Naive thymus-derived CD4-positive, alpha-beta T cell (primary cell): Measurements from ENCODE around the gene DDX41. TPM values are rescaled to one million over a fixed set of nuclear protein-coding genes. Genes with fewer than 3 reads are reported as not detected.

Experiments used
- ATAC-seq: fragments of 150-1000 bp; cut with Tn5 transposase; 2 replicates; pipeline ENCODE4 v1.10.0; 2021; ENCODE audit warnings: mild to moderate bottlenecking, moderate library complexity
- CTCF ChIA-PET: fragments of 350-600 bp; sonication (Branson Sonifier 250); formaldehyde crosslinking; loops from one replicate; lab custom pipeline; 2021; ENCODE audit warnings: antibody characterized with exemption; lab: Charles Lee
- POLR2A ChIA-PET: fragments of 350-600 bp; sonication (Branson Sonifier 250); formaldehyde crosslinking; loops from one replicate; lab custom pipeline; 2021; ENCODE audit warnings: antibody characterized with exemption, inconsistent platforms; lab: Charles Lee
- DNase-seq, 9 donors: peaks; one replicate each; pipeline versions ENCODE4 v3.0.0 to v3.0.0-alpha.2; 2020 to 2022; ENCODE audit warnings: mixed read lengths in 1 of 9
- H3K27ac ChIP-seq: one replicate; pipeline ENCODE4 v1.7.0; 2013; ENCODE audit warnings: mild to moderate bottlenecking, low read depth, low read length, moderate library complexity
- H3K27me3 ChIP-seq, 2 donors: one replicate each; pipeline ENCODE4 v1.7.0; 2013; ENCODE audit warnings: low read length in 2 of 2, mild to moderate bottlenecking in 2 of 2, moderate library complexity in 2 of 2; ENCODE audit not compliant: control insufficient read depth in 2 of 2, insufficient read depth in 2 of 2
- H3K36me3 ChIP-seq, 3 experiments: 1 replicate in 2 of 3; 2 replicates in 1 of 3; pipeline ENCODE4 v1.7.0; 2013; ENCODE audit warnings: low read length in 3 of 3, mild to moderate bottlenecking in 3 of 3, moderate library complexity in 1 of 3; ENCODE audit not compliant: insufficient read depth in 3 of 3, control insufficient read depth in 2 of 3
- H3K4me1 ChIP-seq, 2 donors: one replicate each; pipeline ENCODE4 v1.7.0; 2013; ENCODE audit warnings: low read length in 2 of 2, mild to moderate bottlenecking in 2 of 2, moderate library complexity in 1 of 2; ENCODE audit not compliant: control insufficient read depth in 2 of 2, insufficient read depth in 2 of 2
- H3K4me3 ChIP-seq: 2 replicates; pipeline ENCODE4 v1.7.0; 2013; ENCODE audit warnings: mild to moderate bottlenecking, low read length
- H3K9me3 ChIP-seq, 3 experiments: 1 replicate in 2 of 3; 2 replicates in 1 of 3; pipeline ENCODE4 v1.7.0; 2013; ENCODE audit warnings: low read length in 3 of 3; ENCODE audit not compliant: control insufficient read depth in 2 of 3
- H3K27ac Mint-ChIP-seq, 9 donors: one replicate each; pipeline ENCODE4 v1.8.0; 2020 to 2022; ENCODE audit warnings: mixed read lengths in 9 of 9, mild to moderate bottlenecking in 8 of 9, moderate library complexity in 5 of 9, inconsistent platforms in 2 of 9
- H3K27me3 Mint-ChIP-seq, 5 donors: one replicate each; pipeline ENCODE4 v1.8.0; 2021 to 2022; ENCODE audit warnings: mixed read lengths in 5 of 5, mild to moderate bottlenecking in 1 of 5
- H3K36me3 Mint-ChIP-seq, 5 donors: one replicate each; pipeline ENCODE4 v1.8.0; 2020 to 2022; ENCODE audit warnings: mixed read lengths in 5 of 5, mild to moderate bottlenecking in 3 of 5, inconsistent platforms in 1 of 5
- H3K4me1 Mint-ChIP-seq, 7 donors: one replicate each; pipeline ENCODE4 v1.8.0; 2020 to 2022; ENCODE audit warnings: mixed read lengths in 7 of 7, mild to moderate bottlenecking in 3 of 7, inconsistent platforms in 1 of 7
- H3K4me3 Mint-ChIP-seq, 10 donors: one replicate each; pipeline ENCODE4 v1.8.0; 2020 to 2022; ENCODE audit warnings: mild to moderate bottlenecking in 10 of 10, mixed read lengths in 10 of 10, moderate library complexity in 6 of 10, inconsistent platforms in 2 of 10
- H3K9me3 Mint-ChIP-seq, 11 donors: one replicate each; pipeline ENCODE4 v1.8.0; 2020 to 2022; ENCODE audit warnings: mixed read lengths in 11 of 11, mild to moderate bottlenecking in 4 of 11, inconsistent platforms in 1 of 11, moderate library complexity in 1 of 11
- intact Hi-C, 2 donors: fragments of 100-400 bp; cut with micrococcal nuclease; formaldehyde crosslinking; loops; one replicate each; pipeline ENCODE4 v1.15.1; 2023
- polyA plus RNA-seq, 2 donors: library from polyadenylated mRNA; unstranded; fragments of 300-500 nt; fragmentation: Illumina TruSeq; gene quantifications; one replicate each; pipeline ENCODE4 v1.2.3, GENCODE V29; 2021
- total RNA-seq, 6 experiments: library from RNA in 5 of 6; stranded (reverse) in 5 of 6; gene quantifications; 1 replicate in 5 of 6; 2 replicates in 1 of 6; pipeline ENCODE4 v1.2.3 and lab custom pipeline; 2021 to 2026

The DDX41 gene
- total and polyA plus RNA-seq, 7 experiments from 2014 or later: 39.2 to 126 (median 71.8) TPM

DNA sequence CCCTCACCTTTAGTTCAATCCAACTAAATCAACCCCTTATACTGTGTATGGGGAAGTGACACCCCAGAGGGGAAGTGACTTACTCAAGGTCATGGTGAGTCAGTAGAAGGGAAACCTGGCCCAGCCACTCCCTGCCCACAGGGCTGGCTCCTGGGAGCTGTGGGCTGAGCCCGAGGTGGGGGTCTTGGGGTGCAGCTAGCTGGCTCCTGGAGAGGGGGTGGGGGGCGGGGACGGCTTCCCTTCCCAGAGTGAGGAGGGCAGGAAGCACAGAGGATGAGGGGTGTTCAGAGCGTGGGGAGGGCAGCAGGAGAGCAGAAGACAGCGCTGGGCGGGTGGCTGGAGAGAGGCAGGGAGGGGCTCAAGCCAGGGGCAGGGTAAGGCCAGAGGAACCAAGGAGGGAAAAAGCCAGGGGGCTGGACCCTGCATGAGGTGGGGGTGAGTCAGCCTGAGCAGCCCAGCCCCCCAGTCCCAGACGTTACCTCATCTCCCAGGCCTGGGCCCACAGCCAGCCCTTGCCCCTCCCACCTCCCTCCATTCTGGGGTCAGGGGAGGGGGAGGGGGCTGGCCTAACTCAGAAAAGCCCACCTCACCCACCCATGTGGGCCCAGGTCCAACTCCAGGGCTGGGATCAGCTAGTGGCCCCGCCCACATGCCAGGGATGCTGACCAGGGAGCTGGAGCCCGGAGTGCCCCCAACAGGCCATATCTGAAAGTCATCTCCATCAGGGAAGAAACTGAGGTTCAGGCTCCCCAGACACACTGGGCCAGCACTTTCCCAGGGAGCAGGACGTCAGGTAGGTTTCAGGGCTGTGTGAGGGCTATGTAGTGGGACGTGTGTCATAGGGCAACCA lies 22.2 kb downstream of the DDX41 start:
- peaks cover 0 to 14% (median 0%) of the 10 kb centered on the region in 5 donors for H3K27me3 Mint-ChIP-seq
- ATAC-seq (peak; percentile 59), DNase-seq (no peak)
- peak overlapping the region in 2 of 10 donors; percentile 25 to 44 for H3K4me3 Mint-ChIP-seq
- peak overlapping the region in 1 of 9 donors; percentile 80 for H3K27ac Mint-ChIP-seq
- ChIA-PET CTCF (interaction anchor here (1.2 to 1.6 kb wide), 3 partner anchors 91 to 149 kb away, joined by 3 to 5 read pairs (median 4); no protein-coding TSS in a partner anchor), POLR2A (interaction anchor here (0.7 to 1.1 kb wide), 2 partner anchors 48 to 77 kb away, joined by 3 read pairs; partner anchors contain the start of gene PRR7)
- peaks cover 7 to 10% of the 10 kb centered on the region in 2 donors for H3K4me1 ChIP-seq
- peaks cover 13 to 40% (median 24%) of the 10 kb centered on the region in 7 donors for H3K4me1 Mint-ChIP-seq
- H3K9me3 ChIP-seq: no peaks in the 10 kb centered on the region
- H3K27me3 ChIP-seq: no peaks in the 10 kb centered on the region
- H3K36me3 ChIP-seq: peaks cover 0 to 3% (median 0%) of the 10 kb centered on the region in 3 experiments
- peaks cover 0 to 5% (median 0%) of the 10 kb centered on the region in 5 donors for H3K36me3 Mint-ChIP-seq
- H3K9me3 Mint-ChIP-seq: no peaks in the 10 kb centered on the region
- peak overlapping the region; percentile 8 for H3K27ac ChIP-seq
- intact Hi-C loops: loop anchor here in 1 of 2 donors (5.0 kb wide), 2 partner anchors 362 to 382 kb away; partner anchors contain the start of gene NSD1
- no peak overlapping the region for H3K4me3 ChIP-seq

DNA sequence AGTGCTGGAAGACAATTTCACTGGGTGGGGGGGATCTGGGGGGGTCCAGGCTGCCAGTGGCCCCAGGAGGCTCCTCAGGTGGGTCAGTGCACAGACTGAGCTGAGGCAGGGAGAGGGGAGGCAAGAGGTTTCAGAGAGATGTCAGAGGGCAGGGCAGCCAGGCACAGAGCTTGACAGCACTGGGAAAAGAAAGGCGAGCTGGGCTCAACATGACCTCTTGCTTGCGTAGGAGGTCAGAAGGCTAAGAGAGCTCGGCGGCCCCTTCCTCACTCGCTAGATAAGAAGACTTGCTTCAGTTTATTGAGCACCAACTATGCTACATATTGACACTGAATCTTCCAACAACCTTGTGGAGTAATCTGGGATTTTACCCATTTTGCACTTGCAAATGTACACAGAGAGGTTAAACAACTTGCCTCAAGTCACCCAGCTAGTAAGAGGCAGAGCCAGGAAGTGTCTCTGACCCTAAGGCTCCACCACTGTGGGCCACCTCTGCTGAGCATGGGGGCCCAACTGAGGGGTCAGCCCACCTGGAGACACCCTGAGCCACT lies 22.9 kb downstream of the DDX41 start:
- Mint-ChIP-seq H3K27me3 (peaks cover 0 to 10% (median 0%) of the 10 kb centered on the region in 5 donors), H3K9me3 (no peaks in the 10 kb centered on the region), H3K36me3 (peaks cover 0 to 5% (median 0%) of the 10 kb centered on the region in 5 donors), H3K4me1 (peaks cover 12 to 38% (median 21%) of the 10 kb centered on the region in 7 donors), H3K27ac (peak overlapping the region in 1 of 9 donors; percentile 80), H3K4me3 (peak overlapping the region in 3 of 10 donors; percentile 25 to 44 (median 34))
- intact Hi-C loops: no loop called here
- POLR2A ChIA-PET: interaction anchor here (0.7 kb wide), 1 partner anchor 76 kb away, joined by 3 read pairs; no protein-coding TSS in a partner anchor
- Histone ChIP-seq H3K4me3 (no peak overlapping the region), H3K27me3 (no peaks in the 10 kb centered on the region), H3K36me3 (peaks cover 0 to 8% (median 0%) of the 10 kb centered on the region in 3 experiments), H3K27ac (peak overlapping the region; percentile 8), H3K9me3 (no peaks in the 10 kb centered on the region), H3K4me1 (peaks cover 7 to 10% of the 10 kb centered on the region in 2 donors)
- DNase-seq (no peak), ATAC-seq (no peak)
- CTCF ChIA-PET: interaction anchor here (1.2 to 1.6 kb wide), 4 partner anchors 8 to 148 kb away, joined by 3 to 5 read pairs (median 4); no protein-coding TSS in a partner anchor

DNA sequence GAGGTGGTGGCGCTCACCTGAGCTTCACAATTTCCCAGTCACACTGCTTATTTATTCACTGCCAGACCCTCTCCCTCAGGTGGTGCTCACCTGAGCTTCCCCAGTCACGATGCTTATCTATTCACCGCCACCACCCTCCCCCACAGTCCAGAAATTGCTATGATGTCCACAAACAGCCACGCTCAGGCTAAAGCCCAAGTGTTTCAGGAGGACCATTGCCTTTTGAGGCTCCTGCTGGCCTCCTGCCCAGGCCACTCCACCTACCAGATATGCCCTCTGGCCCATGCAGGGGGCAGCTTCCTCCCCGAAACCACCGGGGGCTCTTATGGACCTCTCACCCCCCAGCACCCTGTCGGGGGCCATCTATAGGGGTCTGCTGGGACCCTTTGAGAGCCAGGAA lies 23.9 kb downstream of the DDX41 start:
- POLR2A ChIA-PET: no interaction called here
- DNase-seq (no peak), ATAC-seq (no peak)
- Mint-ChIP-seq H3K4me3 (no peak overlapping the region), H3K9me3 (no peaks in the 10 kb centered on the region), H3K36me3 (peaks cover 0 to 5% (median 0%) of the 10 kb centered on the region in 5 donors), H3K27me3 (peaks cover 0 to 2% (median 0%) of the 10 kb centered on the region in 5 donors), H3K27ac (peak overlapping the region in 3 of 9 donors; percentile 36 to 48 (median 43)), H3K4me1 (peaks cover 2 to 30% (median 11%) of the 10 kb centered on the region in 7 donors)
- Histone ChIP-seq H3K36me3 (peaks cover 0 to 9% (median 0%) of the 10 kb centered on the region in 3 experiments), H3K4me3 (no peak overlapping the region), H3K27ac (no peak overlapping the region), H3K27me3 (no peaks in the 10 kb centered on the region), H3K9me3 (no peaks in the 10 kb centered on the region), H3K4me1 (peaks cover 0 to 3% of the 10 kb centered on the region in 2 donors)
- CTCF ChIA-PET: interaction anchor here (0.6 to 1.6 kb wide), 3 partner anchors 9 to 605 kb away, joined by 3 to 4 read pairs (median 3); no protein-coding TSS in a partner anchor
- intact Hi-C loops: no loop called here

DNA sequence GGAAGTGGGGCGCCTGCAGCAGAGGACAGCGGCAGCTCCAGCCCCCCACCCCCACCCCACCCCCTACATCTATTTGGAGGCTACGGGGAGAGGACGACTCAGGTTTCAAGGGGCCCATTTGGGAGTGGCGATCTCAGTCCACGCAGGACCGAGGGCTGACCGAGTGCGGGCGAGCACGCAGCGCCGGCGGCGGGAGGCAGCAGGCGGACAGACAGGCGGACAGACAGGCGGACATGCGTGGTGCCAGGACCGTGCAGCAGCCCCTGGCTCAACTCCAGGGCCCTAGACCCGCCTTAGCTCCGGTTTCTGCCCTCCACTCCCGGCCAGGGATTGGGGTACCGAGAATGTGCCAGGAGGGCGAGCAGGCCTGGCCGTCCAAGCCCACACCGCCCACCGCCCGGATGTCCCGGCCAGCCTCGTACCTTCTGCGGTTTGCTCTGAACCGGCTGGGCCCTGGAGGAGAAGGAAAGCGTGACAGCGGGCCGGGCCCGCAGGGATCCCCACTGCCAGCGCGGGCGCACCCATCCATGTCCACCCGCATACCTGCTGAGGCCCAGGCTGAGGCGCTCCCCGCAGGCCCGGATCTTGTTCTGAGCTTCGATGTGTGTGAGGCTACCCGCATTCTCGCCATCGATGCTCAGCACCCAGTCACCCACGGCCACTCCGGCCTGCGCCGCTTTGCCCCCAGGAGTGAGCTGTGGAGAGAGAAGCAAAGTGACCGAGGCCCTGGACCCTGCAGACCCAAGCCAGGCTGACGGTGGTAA lies 24.6 kb downstream of the DDX41 start:
- no peak for DNase-seq
- Mint-ChIP-seq H3K36me3 (peaks cover 0 to 5% (median 0%) of the 10 kb centered on the region in 5 donors), H3K4me3 (no peak overlapping the region), H3K9me3 (no peaks in the 10 kb centered on the region), H3K27me3 (no peaks in the 10 kb centered on the region), H3K27ac (peak overlapping the region in 1 of 9 donors; percentile 36), H3K4me1 (peaks cover 0 to 30% (median 9%) of the 10 kb centered on the region in 7 donors)
- H3K9me3 ChIP-seq: no peaks in the 10 kb centered on the region
- ChIA-PET POLR2A (interaction anchor here (0.5 kb wide), 1 partner anchor 15 kb away, joined by 3 read pairs; no protein-coding TSS in a partner anchor), CTCF (interaction anchor here (0.6 kb wide), 1 partner anchor 606 kb away, joined by 3 read pairs; no protein-coding TSS in a partner anchor)
- peaks cover 0 to 15% (median 0%) of the 10 kb centered on the region in 3 experiments for H3K36me3 ChIP-seq
- intact Hi-C loops: no loop called here
- no peak for ATAC-seq
- H3K4me3 ChIP-seq: no peak overlapping the region
- no peaks in the 10 kb centered on the region for H3K27me3 ChIP-seq
- H3K4me1 ChIP-seq: no peaks in the 10 kb centered on the region
- H3K27ac ChIP-seq: no peak overlapping the region

DNA sequence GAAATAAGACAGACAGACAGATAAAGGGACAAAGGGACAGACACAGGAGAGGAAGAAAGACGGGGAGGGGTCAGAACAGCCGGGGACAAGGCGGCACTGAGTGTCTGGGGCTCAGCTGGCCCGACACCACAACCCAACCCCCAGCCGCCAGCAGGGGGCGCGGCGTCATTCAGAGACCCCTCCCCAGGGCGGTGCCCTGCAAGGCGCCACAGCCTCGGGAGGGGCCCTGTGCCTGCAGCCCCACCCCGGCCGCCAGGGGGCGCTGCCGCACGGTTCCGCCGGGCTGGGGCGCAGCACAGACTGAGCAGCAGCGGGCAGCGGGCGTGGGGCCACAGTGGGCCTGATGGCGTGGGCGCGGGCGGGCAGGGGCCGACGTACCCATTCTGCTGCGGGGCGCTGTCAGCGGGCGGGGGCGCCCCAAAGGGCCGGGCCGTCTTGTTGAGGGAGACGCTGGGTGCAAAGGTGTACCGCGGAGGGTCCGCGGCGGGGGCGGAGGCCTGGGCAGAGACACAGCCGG lies 25.3 kb downstream of the DDX41 start:
- peaks cover 0 to 29% (median 8%) of the 10 kb centered on the region in 7 donors for H3K4me1 Mint-ChIP-seq
- H3K36me3 Mint-ChIP-seq: peaks cover 0 to 6% (median 0%) of the 10 kb centered on the region in 5 donors
- peaks cover 0 to 17% (median 0%) of the 10 kb centered on the region in 3 experiments for H3K36me3 ChIP-seq
- intact Hi-C loops: no loop called here
- H3K9me3 ChIP-seq: no peaks in the 10 kb centered on the region
- POLR2A ChIA-PET: interaction anchor here (0.5 kb wide), 1 partner anchor 16 kb away, joined by 3 read pairs; no protein-coding TSS in a partner anchor
- no peak overlapping the region for H3K27ac Mint-ChIP-seq
- H3K27me3 ChIP-seq: no peaks in the 10 kb centered on the region
- no peaks in the 10 kb centered on the region for H3K4me1 ChIP-seq
- ATAC-seq: peak; percentile 16
- no peak overlapping the region for H3K27ac ChIP-seq
- H3K4me3 Mint-ChIP-seq: no peak overlapping the region
- H3K27me3 Mint-ChIP-seq: no peaks in the 10 kb centered on the region
- CTCF ChIA-PET: no interaction called here
- no peaks in the 10 kb centered on the region for H3K9me3 Mint-ChIP-seq
- no peak overlapping the region for H3K4me3 ChIP-seq
- DNase-seq: peak in 1 of 9 donors; percentile 66
